GM19452 (cell line): Measurements from ENCODE around the gene HIF1A.
"Not testable (repeated sequence)": the region's sequence is repeated elsewhere in the genome, so short reads cannot be mapped to it uniquely, and the experiment has no call there.

Experiments
- ATAC-seq: cut with Tn5 transposase; IDR thresholded peaks from one replicate; pipeline ENCODE4 v1.9.1; 2021; ENCODE audit not compliant: unreplicated experiment

The HIF1A gene

DNA sequence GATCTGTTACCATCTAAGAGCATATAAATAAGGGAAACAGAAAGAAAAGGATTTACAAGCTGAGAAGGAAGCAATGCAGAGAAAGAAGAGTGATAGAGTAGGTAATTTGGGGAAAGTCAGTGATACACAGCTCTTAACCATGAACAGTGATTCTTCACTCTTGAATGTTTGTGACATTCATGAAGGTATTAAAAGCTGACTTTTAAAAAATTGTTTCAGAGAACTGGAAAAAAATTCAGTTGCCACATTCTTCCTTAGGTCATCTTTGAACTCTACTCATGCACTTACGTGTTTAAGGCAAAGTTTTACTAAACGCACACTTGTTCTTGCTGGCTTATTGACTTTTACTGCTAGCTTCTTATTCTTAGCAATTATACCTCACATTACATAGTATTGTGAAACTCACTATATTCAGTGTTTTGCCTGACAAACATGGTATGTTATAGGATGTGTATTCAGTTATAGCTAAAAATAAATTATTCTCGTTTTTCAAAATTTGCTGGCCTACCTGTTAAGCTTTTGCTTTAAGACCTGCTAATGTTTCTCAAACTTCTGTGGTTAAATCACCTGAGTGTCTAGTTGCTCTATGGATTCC, 10.9 kb downstream of the HIF1A start:
- no peak for ATAC-seq

DNA sequence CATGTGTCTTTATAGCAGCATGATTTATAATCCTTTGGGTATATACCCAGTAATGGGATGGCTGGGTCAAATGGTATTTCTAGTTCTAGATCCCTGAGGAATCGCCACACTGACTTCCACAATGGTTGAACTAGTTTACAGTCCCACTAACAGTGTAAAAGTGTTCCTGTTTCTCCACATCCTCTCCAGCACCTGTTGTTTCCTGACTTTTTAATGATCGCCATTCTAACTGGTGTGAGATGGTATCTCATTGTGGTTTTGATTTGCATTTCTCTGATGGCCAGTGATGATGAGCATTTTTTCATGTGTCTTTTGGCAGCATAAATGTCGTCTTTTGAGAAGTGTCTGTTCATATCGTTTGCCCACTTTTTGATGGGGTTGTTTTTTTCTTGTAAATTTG, 12.5 kb downstream of the HIF1A start:
- not testable (repeated sequence) for ATAC-seq

DNA sequence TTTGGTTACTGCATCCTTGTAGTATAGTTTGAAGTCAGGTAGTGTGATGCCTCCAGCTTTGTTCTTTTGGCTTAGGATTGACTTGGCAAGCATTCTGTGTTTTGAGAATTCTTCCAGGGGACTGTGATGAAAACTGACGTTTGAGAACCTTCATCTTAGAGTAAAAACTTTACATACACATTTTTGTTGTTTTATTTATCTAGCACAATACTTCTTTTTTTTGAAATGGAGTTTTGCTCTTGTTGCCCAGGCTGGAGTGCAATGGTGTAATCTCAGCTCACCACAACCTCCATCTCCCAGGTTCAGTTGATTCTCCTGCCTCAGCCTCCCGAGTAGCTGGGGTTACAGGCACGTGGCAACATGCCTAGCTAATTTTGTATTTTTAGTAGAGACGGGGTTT, 13.4 kb downstream of the HIF1A start:
- not testable (repeated sequence) for ATAC-seq

DNA sequence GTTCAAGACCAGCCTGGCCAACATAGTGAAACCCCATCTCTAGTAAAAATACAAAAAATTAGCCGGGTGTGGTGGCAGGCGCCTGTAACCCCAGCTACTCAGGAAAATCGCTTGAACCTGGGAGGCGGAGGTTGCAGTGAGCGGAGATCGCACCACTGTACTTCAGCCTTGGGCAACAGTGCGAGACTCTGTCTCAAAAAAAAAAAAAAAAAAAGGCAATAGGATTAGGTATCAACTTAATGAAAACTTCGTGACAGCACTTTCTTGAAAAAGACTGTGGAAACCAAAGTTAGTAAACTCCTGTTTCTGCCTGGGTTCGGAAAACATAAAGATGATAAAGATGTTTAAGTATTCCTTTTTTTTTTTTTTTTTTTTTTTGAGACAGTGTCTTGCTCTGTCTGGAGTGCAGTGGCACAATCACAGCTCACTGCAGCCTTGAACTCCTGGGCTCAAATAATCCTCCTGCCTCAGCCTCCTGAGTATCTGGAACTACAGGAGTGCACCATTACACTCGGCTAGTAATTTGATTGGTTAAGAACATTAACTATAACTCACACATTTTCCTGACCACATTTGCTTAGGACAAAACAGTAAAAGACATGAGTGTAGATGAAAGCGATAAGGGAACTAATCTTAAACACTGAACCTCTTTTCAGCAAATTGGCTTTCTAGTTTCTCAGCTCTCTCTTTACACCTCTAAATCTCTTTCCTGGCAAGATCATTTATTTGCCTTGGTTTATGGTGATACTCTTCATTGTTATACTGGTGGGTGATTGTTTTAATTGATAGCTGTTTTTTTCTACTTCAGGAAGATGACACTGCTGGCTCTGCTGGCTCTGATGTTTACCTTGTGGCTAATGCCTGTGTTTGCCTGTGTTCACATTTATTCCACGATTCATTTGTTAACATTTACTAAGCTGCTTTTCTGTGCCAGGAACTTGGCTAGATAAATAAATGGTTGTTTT, 15.8 kb downstream of the HIF1A start:
- ATAC-seq, result no peak

DNA sequence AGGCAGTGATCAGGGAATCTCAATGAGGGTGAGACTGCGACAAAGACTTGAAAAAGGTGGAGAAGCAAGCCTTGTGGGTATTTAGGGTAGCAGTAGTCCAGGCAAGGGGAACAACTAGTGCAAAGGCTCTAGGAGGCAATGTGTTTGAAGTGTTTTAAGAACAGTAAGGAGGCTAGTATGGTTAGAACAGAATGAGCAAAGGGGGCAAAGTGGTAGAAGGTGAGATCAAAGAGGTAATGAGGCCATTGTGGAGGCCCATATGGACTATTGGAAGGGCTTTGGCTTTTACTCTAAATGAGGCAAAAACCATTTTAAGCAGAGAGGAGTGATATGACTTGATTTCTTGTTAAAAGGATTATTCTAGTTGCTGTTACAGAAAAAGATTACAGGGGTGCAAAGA, 16.8 kb downstream of the HIF1A start:
- ATAC-seq, result no peak

DNA sequence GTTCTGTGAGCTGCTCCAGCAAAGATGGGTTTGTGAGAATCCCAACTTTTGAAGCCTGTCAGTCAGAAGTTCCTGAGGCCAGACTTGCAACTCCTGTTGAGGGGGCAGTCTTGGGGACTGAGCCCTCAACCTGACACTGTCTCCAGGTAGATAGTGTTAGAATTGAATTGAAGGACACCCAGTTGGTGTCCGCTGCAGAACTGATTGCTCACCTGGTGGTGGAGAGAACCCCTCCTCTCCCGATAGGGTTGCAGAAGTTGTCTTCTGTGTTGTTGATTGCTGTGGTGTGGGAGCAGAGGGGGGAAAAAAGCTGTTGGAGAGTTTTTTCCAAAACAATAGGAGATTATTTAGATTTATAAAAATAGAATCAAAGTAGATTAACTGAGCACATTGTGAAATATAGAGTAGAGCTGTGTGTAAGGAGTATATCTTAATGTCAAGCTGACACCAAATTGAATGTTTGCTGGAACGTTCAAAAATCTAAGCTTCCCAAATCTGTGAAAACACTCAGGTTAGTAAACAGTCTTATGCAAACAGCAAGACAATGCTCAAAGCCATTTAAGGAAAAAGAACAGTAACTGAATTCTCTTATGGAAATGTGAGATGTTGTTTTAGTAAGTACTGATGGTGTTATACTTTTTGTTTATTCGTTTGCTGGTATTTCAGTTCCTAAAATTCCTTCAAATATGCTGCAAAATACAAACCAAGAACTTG, 18.6 kb downstream of the HIF1A start:
- ATAC-seq, result no peak

DNA sequence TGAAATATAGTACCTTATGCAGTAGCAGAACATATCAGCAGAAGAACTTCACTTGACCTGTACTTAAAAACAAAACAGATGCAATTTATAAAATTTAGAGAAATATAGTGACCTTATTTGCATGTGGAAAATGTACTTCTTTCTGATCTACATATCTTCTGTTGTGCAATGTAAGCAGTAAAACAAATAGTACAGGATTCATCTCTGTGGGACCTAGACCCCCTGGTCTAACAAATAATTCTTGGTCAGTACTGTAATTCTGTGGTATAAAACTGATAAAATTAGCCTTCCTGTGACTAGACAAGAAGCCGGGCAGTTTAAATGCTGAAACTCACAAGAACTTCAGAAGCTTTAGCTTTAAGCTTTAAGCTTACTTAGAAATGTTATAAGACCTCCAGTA, 21.6 kb downstream of the HIF1A start:
- ATAC-seq, result no peak

DNA sequence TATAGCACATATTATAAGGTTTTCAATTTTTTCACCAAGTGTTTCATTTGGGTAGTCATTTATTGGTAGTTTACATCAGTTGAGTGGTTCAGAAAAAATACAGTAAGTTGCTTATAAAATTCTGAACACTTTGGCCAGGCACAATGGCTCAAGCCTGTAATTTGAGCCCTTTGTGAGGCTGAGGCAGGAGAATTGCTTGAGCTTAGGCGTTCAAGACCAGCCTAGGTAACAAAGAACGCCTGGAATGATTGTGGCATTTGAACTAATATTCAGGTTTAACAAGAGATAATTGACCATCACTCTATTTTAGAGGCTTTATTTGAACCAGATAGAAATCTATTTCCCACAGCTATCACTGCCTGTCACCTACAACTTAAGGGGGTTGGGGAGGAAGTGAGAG, 22.7 kb downstream of the HIF1A start:
- ATAC-seq, result no peak

DNA sequence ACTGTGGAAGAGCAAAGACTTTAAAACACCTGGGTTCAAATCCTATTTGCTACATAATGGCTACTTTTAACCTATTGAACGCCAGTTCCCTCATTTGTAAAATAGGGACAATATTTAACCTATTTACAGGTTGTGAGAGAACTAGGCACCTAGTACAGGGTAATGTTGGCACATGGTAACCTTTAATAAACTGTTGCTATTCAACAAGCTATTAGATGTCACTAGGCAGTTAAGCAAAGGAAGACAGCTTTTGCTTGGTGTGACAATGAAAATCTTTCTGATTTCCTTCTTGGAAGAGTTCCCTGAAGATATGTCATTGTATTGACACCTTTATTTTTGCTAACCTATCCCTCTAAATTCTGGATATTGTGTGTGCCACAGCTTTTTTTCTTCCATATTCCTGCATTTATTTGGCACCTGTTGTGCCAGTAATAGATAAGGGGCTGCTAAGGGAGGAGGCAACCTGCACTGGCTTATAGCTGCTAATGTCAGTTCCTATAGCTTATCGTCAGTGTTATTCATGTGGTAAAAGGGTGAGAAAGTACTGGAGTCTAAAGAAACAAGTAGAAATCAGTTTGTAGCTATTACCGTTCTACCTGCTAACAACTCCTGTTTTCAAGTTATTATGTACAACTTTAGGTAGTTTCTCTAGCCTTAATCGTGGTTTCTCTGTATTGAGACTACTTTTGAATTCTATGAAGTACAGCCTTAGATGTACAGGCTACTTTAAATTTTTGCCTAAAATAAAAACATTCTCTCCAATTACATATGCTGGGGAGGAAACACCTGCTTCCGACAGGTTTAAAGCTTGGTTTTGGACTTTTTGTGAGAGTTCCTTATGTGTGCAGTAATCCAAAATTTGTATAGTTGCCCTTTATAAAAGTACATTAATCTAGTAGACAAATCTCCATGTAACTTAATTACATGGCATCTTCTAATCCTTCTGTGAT, 24.3 kb downstream of the HIF1A start:
- no peak for ATAC-seq

DNA sequence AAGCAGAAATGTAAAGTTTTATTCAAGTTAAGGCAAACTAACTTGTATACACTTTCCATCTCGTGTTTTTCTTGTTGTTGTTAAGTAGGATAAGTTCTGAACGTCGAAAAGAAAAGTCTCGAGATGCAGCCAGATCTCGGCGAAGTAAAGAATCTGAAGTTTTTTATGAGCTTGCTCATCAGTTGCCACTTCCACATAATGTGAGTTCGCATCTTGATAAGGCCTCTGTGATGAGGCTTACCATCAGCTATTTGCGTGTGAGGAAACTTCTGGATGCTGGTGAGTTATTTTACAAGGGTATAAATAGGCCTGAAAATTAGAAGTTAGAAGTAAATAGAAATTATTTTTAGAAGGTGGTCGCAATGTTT, 25.0 kb downstream of the HIF1A start:
- ATAC-seq, result no peak

DNA sequence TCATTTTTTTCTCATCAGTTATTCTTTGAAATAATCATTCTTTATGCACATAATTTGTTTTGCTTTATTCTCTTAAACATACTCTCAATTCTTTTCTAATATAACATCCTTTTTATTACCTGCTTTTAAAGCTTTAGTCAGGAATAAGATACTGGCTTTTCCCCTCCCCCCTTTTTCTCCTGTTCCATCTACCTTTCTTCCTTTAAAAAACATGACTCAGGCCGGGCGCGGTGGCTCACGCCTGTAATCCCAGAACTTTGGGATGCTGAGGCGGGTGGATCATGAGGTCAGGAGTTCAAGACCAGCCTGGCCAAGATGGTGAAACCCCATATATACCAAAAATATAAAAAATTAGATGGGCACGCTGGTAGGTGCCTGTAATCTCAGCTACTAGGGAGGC, 25.4 kb downstream of the HIF1A start:
- ATAC-seq, result no peak

DNA sequence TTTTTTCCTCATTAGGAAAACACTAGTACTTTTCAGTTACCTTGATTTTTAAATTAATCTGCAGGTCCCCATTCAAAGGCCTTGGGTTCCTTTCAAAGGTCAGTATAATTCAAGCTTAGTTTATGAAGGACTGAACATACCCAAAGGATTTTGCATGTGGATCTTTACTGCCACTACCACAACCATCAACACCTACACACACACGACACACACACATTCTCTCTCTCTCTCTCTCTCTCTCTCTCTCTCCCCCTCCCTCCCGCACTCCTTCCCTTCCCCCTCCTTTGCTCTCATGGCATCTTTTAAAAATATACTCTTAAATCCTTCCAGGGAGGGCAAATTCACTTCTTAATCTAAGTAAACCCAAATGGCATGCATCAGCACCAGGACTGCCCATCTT, 28.8 kb downstream of the HIF1A start:
- ATAC-seq, result no peak

DNA sequence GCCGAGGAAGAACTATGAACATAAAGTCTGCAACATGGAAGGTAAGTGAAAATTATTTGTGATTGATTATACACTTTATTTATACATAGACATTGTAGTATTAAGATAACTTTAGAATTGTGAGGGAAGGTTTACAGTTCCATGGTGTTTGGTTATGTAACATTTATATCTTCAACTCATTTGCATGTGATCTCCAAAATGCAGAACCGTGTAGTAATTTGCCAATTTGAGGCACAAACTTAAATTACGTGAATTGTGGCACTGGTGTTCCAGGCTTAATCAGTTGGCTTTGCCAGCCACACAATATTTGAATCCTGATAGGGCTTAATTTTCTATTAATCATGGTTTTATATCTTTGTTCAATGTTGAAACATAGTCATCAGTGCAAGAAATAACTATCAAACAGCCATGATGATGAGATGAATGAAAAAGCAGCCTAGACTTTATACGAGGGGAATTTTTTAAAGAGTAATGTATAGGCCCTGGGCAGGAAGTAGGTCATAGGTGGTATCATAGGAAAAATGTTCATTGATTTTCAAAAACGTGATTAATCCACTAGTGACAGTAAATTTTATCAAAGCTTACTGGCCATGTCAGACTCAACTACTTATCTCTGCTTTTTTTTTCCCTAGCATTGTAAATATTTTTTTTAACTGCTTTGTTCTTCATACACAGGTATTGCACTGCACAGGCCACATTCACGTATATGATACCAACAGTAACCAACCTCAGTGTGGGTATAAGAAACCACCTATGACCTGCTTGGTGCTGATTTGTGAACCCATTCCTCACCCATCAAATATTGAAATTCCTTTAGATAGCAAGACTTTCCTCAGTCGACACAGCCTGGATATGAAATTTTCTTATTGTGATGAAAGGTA, 31.7 kb downstream of the HIF1A start:
- no peak for ATAC-seq

DNA sequence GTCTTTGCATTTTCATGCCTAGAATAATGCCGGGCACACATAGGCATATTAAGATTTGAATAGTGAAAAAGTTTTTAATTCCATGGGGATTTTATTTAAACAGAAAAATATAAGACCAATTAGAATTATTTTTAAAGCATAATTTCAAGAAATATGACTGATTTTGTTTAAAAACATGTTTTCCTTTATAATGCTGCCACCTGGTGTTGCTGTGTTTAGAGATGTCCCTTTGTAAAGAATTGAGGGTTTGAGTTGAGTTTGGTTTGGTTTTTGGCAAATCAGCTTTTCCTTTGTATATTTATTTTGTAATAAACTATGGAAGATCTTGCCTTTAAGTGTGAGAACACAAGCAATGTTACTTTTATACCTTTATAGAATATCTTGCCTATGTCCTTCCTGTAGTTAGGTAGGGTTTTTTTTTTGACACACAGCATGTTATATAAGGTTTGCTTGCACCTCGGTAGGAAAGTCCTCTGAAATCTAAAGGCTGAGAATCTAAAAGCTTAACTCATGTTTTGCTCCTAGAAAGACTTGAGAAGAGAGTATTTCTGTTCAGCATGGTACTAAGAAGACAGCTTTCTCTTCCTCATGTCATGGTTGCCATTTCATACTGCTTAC, 35.6 kb downstream of the HIF1A start:
- ATAC-seq, result no peak

DNA sequence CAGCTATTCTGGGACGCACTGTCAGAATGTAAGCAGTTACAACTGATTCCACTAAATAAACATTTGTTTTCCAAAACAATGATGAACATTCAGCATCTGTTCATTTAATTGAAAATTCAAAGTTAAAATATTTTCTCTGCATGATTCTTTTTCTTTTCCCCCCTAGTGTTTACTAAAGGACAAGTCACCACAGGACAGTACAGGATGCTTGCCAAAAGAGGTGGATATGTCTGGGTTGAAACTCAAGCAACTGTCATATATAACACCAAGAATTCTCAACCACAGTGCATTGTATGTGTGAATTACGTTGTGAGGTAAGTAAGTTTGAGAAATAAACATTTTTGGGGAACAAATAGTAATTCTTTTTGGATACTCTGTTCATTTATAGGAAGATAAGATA, 38.7 kb downstream of the HIF1A start:
- no peak for ATAC-seq

DNA sequence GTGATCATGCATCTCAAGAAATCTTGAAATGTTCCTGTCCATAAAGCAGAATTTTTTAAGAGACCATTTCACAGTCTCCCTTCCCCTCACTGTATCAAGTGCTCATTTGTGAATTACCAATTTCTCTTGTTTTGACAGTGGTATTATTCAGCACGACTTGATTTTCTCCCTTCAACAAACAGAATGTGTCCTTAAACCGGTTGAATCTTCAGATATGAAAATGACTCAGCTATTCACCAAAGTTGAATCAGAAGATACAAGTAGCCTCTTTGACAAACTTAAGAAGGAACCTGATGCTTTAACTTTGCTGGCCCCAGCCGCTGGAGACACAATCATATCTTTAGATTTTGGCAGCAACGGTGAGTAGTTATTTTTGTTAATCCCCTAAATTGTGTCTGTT, 41.4 kb downstream of the HIF1A start:
- no peak for ATAC-seq

DNA sequence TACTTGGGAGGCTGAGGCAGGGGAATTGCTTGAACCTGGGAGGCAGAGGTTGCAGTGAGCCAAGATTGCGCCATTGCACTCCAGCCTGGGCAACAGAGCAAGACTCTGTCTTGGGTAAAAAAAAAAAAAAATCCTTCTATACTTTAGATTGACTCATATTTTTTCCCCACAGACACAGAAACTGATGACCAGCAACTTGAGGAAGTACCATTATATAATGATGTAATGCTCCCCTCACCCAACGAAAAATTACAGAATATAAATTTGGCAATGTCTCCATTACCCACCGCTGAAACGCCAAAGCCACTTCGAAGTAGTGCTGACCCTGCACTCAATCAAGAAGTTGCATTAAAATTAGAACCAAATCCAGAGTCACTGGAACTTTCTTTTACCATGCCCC, 42.6 kb downstream of the HIF1A start:
- ATAC-seq, result no peak

DNA sequence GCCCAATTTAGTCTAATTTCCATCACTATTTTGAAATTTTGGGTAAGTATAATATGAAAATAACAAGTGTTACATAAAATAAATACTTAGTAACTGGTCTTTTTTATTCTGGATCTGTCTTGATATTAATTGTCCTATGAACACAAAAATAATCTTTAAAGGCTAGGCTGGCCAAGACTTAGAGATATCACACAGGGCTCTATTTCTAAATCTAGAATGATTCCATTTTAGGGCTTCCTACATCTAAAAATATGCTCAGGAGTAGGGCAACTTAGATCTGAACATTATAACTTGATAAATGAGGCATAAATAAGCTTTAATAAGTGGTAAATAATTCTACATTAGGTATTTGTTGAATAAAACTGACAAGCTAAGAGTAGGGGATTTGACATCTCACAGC, 43.8 kb downstream of the HIF1A start:
- no peak for ATAC-seq

DNA sequence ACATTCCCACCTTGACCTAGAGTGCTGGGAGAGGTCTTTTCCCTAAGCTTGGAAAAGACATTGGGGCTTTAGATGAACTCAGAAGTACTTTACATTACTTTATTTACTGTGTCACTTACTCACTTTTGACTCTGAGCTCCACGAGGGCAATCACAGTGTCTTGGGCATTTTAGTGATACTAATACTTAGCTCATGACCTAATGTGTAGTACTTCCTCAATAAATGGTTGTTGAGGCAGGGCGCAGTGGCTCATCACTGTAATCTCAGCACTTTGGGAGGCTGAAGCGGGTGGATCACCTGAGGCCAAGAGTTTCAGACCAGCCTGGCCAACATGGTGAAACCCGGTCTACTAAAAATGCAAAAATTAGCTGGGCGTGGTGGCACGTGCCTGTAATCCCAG, 47.1 kb downstream of the HIF1A start:
- ATAC-seq, result no peak
